AG04450 (cell line): ENCODE measurements around the gene ANTXR1. TPM values are rescaled to one million over a fixed set of nuclear protein-coding genes. Genes with fewer than 3 reads are reported as not detected.

Experiments used
- CTCF ChIA-PET: fragments of 300-600, 350-600 bp; formaldehyde crosslinking; extraction: SDS; loops from one replicate; lab custom pipeline; 2022; ENCODE audit warnings: antibody characterized with exemption, inconsistent platforms; lab: Charles Lee
- POLR2A ChIA-PET: fragments of 350-600 bp; formaldehyde crosslinking; extraction: SDS; loops from one replicate; lab custom pipeline; 2021; ENCODE audit warnings: antibody characterized with exemption, inconsistent platforms; lab: Yijun Ruan, JAX
- DNase-seq: peaks from one replicate; pipeline ENCODE4 v3.0.0-alpha.2; 2011; ENCODE audit warnings: low read depth, low spot score
- H3K27ac ChIP-seq: one replicate; pipeline ENCODE4 v1.5.1; 2012; ENCODE audit warnings: low read depth, low read length, control low read depth
- H3K27me3 ChIP-seq: one replicate; pipeline ENCODE4 v1.6.0; 2012; ENCODE audit warnings: low read length; ENCODE audit not compliant: control insufficient read depth, insufficient read depth
- H3K4me3 ChIP-seq: 2 replicates; pipeline ENCODE4 v1.5.1; 2011; ENCODE audit warnings: mild to moderate bottlenecking, low read depth, low read length, control low read depth
- H3K9me3 ChIP-seq: 2 replicates; pipeline ENCODE4 v1.5.1; 2012; ENCODE audit warnings: low read length; ENCODE audit not compliant: control insufficient read depth, insufficient read depth
- CTCF ChIP-seq: IDR thresholded peaks from 2 replicates; pipeline ENCODE4 v1.5.1; 2011; ENCODE audit warnings: low read depth, low read length, control low read depth, inconsistent platforms
- polyA plus RNA-seq: library from polyadenylated mRNA; depleted of rRNA; stranded (reverse); fragments of >200 nt; gene quantifications from 2 replicates; pipeline ENCODE4 v1.2.3, GENCODE V29; 2011

ANTXR1 gene
- polyA plus RNA-seq, 1 experiment, result 113 TPM

- TF ChIP-seq CTCF, result no peak
- Histone ChIP-seq H3K4me3 (no peak overlapping the region), H3K27me3 (no peaks in the 10 kb centered on the region), H3K27ac (no peak overlapping the region), H3K9me3 (no peaks in the 10 kb centered on the region)
- ChIA-PET POLR2A (no interaction called here), CTCF (no interaction called here)
- no peak for DNase-seq
Measured at GRCh38 chr2:69007603-69008002, 5.4 kb upstream of the ANTXR1 start.

DNA sequence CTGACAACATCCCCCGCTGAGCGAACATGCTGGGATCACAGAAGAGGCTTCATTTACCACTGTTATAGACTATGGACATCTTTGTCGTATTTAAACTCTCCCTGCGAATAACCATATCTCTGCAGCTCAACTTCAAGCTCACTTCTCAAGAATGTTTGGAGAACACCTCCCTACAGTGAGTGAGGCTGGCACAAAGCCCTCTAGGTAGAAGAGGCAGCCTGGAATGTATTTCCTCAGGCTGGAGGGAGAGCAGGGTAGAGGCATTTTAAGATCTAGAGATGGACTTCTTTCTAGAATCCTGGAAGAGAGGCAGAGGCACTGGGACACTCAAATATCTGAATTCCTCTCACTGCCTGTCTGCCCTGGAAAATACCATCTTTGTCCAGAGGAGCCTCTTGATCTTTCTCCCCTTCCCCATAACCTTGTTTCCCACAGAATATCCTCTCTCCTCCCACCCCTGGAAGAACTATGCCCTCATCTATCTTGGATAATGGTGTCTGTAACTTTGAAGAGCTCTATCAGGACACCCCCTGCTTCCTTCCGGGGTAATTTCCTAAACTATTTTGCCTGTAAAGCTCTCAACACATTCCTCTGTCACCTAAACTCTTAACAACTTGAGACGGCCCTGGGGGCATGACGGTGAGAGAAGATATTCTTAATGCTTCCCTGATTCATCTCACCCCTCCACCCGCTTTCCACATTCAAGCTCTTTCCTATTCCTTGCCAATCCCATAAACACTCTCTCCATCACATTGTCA lies 2.4 kb upstream of the ANTXR1 start:
- CTCF ChIA-PET, result interaction anchor here (0.7 to 1.2 kb wide), 2 partner anchors 17 to 67 kb away, joined by 3 to 8 read pairs; no protein-coding TSS in a partner anchor
- Histone ChIP-seq H3K9me3 (no peaks in the 10 kb centered on the region), H3K27ac (no peak overlapping the region), H3K4me3 (no peak overlapping the region), H3K27me3 (no peaks in the 10 kb centered on the region)
- POLR2A ChIA-PET, result no interaction called here
- no peak for DNase-seq
- TF ChIP-seq CTCF, result no peak

GRCh38 chr2:69011611-69012157 lies 1.3 kb upstream of the ANTXR1 start:
- H3K27me3 ChIP-seq, result no peaks in the 10 kb centered on the region
- no peak overlapping the region for H3K27ac ChIP-seq
- ChIA-PET CTCF (interaction anchor here (1.0 to 2.2 kb wide), 5 partner anchors 10 to 164 kb away, joined by 4 to 15 read pairs (median 7); no protein-coding TSS in a partner anchor), POLR2A (no interaction called here)
- H3K4me3 ChIP-seq, result no peak overlapping the region
- no peaks in the 10 kb centered on the region for H3K9me3 ChIP-seq
- DNase-seq, result no peak
- no peak for TF ChIP-seq CTCF

- DNase-seq, result peak; percentile 44
- Histone ChIP-seq H3K27me3 (no peaks in the 10 kb centered on the region), H3K9me3 (no peaks in the 10 kb centered on the region), H3K4me3 (peak overlapping the region; percentile 90), H3K27ac (peak overlapping the region; percentile 76)
- POLR2A ChIA-PET, result interaction anchor here (0.6 to 0.9 kb wide), 4 partner anchors 10 to 291 kb away, joined by 3 to 4 read pairs (median 4); no protein-coding TSS in a partner anchor
- CTCF ChIA-PET, result interaction anchor here (0.6 to 2.2 kb wide), 30 partner anchors 9 to 720 kb away, joined by 3 to 15 read pairs (median 5); partner anchors contain the start of gene GKN2
- peak; percentile 78 for TF ChIP-seq CTCF
Measured at GRCh38 chr2:69012310-69013141, 453 bp upstream of the ANTXR1 start.
